Measurements from ENCODE around the gene THSD7B.

The THSD7B gene

DNA sequence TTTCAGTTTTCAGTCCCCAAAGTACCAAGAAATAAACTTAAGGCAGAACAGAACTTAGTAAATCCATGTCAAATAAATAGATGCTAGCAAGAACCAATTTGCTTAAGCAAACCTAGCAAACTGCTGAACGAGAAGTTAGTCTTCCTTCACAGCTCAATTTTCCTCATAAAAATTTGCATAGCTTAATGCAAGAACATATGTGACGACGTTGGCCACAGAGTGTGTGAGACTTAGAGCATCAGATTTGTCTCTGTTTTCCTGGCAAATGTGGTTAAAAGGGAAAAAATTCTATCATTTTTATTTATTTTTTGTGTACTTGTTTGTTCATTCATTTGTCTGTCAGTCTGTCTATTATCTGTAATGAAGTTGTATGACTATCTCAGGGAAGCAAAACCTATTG lies 485.7 kb downstream of the THSD7B start:
- Histone ChIP-seq H3K4me3 (IDR thresholded peaks at IDR 0.05; ENCODE audit: insufficient read depth, low read depth, low read length) (no peak overlapping the region), H4K20me1 (ENCODE audit: insufficient read depth) (no peaks in the 10 kb centered on the region), H3K4me1 (ENCODE audit: low read depth, poor library complexity, severe bottlenecking) (no peaks in the 10 kb centered on the region), H3K27ac (no peak overlapping the region), H3K79me2 (ENCODE audit: insufficient read depth, low read depth) (no peaks in the 10 kb centered on the region), H3K36me3 (ENCODE audit: insufficient read depth) (no peaks in the 10 kb centered on the region), H2AFZ (ENCODE audit: low read depth) (no peak overlapping the region), H3K9ac (no peak overlapping the region), H3K27me3 (ENCODE audit: insufficient read depth, low read depth) (no peaks in the 10 kb centered on the region), H3K4me2 (no peak overlapping the region)
- TF ChIP-seq, protein P1, sequence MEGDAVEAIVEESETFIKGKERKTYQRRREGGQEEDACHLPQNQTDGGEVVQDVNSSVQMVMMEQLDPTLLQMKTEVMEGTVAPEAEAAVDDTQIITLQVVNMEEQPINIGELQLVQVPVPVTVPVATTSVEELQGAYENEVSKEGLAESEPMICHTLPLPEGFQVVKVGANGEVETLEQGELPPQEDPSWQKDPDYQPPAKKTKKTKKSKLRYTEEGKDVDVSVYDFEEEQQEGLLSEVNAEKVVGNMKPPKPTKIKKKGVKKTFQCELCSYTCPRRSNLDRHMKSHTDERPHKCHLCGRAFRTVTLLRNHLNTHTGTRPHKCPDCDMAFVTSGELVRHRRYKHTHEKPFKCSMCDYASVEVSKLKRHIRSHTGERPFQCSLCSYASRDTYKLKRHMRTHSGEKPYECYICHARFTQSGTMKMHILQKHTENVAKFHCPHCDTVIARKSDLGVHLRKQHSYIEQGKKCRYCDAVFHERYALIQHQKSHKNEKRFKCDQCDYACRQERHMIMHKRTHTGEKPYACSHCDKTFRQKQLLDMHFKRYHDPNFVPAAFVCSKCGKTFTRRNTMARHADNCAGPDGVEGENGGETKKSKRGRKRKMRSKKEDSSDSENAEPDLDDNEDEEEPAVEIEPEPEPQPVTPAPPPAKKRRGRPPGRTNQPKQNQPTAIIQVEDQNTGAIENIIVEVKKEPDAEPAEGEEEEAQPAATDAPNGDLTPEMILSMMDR (conservative IDR thresholded peaks at IDR 0.05; ENCODE audit: low read depth, low read length), result no peak

DNA sequence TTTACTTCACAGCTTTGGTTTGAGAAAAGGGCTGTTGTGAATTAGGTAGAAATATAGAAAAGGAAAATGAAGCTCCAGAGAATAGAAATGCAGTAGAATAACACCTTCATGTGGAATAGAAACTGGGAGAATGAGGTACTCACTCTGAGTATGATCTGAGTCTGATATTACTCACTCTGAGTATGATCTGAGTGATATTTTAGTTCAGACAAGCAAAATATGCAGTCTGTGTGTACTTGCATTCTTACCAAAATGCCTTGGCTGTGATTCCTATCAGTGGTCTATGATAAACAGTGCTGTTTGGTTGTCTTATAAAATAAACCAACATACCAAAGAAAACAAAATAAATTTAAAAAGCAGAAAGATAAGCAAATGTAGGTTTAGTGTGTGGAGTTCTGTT lies 487.6 kb downstream of the THSD7B start:
- no peaks in the 10 kb centered on the region for H3K79me2 ChIP-seq (ENCODE audit: insufficient read depth, low read depth)
- no peak overlapping the region for H3K9ac ChIP-seq
- no peaks in the 10 kb centered on the region for H3K36me3 ChIP-seq (ENCODE audit: insufficient read depth)
- H3K4me2 ChIP-seq, result no peak overlapping the region
- no peak overlapping the region for H3K4me3 ChIP-seq (IDR thresholded peaks at IDR 0.05; ENCODE audit: insufficient read depth, low read depth, low read length)
- H2AFZ ChIP-seq (ENCODE audit: low read depth), result no peak overlapping the region
- H3K27ac ChIP-seq, result no peak overlapping the region
- no peaks in the 10 kb centered on the region for H3K4me1 ChIP-seq (ENCODE audit: low read depth, poor library complexity, severe bottlenecking)
- TF ChIP-seq, protein P1 (conservative IDR thresholded peaks at IDR 0.05; ENCODE audit: low read depth, low read length), result no peak
- no peaks in the 10 kb centered on the region for H3K27me3 ChIP-seq (ENCODE audit: insufficient read depth, low read depth)
- no peaks in the 10 kb centered on the region for H4K20me1 ChIP-seq (ENCODE audit: insufficient read depth)

DNA sequence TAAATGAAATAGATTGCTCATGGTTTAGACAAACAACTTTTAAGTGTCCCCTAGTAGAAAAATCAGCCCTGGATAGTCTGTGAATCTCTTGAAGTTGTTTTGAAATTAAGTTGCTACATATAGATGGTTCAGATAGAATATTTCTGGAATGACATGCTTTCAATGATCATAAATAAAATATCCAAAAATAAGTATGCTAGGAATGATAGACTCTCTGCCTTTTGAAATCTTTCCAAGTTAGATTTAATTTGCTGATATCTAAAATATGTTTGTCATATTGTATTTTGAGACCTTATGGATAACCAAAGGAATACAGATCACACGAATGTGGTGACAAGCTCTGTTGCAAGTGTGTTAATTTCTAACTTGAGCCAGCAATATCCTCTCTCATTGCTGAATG lies 488.7 kb downstream of the THSD7B start:
- H3K4me1 ChIP-seq (ENCODE audit: low read depth, poor library complexity, severe bottlenecking), result no peaks in the 10 kb centered on the region
- no peaks in the 10 kb centered on the region for H3K36me3 ChIP-seq (ENCODE audit: insufficient read depth)
- no peak overlapping the region for H3K4me3 ChIP-seq (IDR thresholded peaks at IDR 0.05; ENCODE audit: insufficient read depth, low read depth, low read length)
- H3K9ac ChIP-seq, result no peak overlapping the region
- no peaks in the 10 kb centered on the region for H3K79me2 ChIP-seq (ENCODE audit: insufficient read depth, low read depth)
- no peak overlapping the region for H3K4me2 ChIP-seq
- H2AFZ ChIP-seq (ENCODE audit: low read depth), result no peak overlapping the region
- H4K20me1 ChIP-seq (ENCODE audit: insufficient read depth), result no peaks in the 10 kb centered on the region
- TF ChIP-seq, protein P1 (conservative IDR thresholded peaks at IDR 0.05; ENCODE audit: low read depth, low read length), result no peak
- no peaks in the 10 kb centered on the region for H3K27me3 ChIP-seq (ENCODE audit: insufficient read depth, low read depth)
- no peak overlapping the region for H3K27ac ChIP-seq

DNA sequence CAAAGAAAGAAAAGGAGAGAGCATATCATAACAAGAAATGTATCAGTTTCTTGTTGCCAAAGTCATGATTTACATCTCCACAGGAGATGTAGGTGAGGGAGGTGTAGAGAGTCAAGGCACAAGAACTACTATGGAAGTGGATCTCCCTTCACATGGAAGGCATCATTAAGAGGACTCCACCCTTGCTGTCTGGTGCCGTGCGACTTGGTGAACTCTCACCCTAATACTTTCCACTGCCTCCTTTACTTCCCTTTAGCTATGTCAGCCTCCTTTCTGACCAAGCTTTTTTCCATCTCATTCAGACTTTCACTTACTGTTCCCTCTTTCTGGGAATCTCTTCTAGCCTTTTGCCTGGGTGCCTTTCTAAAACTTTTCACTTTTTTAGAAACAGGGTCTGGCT lies 490.0 kb downstream of the THSD7B start:
- H3K9ac ChIP-seq, result no peak overlapping the region
- H3K4me1 ChIP-seq (ENCODE audit: low read depth, poor library complexity, severe bottlenecking), result no peaks in the 10 kb centered on the region
- no peaks in the 10 kb centered on the region for H3K36me3 ChIP-seq (ENCODE audit: insufficient read depth)
- TF ChIP-seq, protein P1 (conservative IDR thresholded peaks at IDR 0.05; ENCODE audit: low read depth, low read length), result no peak
- H3K79me2 ChIP-seq (ENCODE audit: insufficient read depth, low read depth), result no peaks in the 10 kb centered on the region
- H2AFZ ChIP-seq (ENCODE audit: low read depth), result no peak overlapping the region
- no peaks in the 10 kb centered on the region for H3K27me3 ChIP-seq (ENCODE audit: insufficient read depth, low read depth)
- H3K4me3 ChIP-seq (IDR thresholded peaks at IDR 0.05; ENCODE audit: insufficient read depth, low read depth, low read length), result no peak overlapping the region
- H4K20me1 ChIP-seq (ENCODE audit: insufficient read depth), result no peaks in the 10 kb centered on the region
- H3K27ac ChIP-seq, result no peak overlapping the region
- no peak overlapping the region for H3K4me2 ChIP-seq

Measured in KMS-11 (cell line).